HG03280 (cell line): Measurements from ENCODE around the gene ANKS1B.

Experiments
- ATAC-seq: cut with Tn5 transposase; IDR thresholded peaks from one replicate; pipeline ENCODE4 v1.9.1; 2021; ENCODE audit warnings: mild to moderate bottlenecking, moderate library complexity; ENCODE audit not compliant: unreplicated experiment

ANKS1B gene

DNA sequence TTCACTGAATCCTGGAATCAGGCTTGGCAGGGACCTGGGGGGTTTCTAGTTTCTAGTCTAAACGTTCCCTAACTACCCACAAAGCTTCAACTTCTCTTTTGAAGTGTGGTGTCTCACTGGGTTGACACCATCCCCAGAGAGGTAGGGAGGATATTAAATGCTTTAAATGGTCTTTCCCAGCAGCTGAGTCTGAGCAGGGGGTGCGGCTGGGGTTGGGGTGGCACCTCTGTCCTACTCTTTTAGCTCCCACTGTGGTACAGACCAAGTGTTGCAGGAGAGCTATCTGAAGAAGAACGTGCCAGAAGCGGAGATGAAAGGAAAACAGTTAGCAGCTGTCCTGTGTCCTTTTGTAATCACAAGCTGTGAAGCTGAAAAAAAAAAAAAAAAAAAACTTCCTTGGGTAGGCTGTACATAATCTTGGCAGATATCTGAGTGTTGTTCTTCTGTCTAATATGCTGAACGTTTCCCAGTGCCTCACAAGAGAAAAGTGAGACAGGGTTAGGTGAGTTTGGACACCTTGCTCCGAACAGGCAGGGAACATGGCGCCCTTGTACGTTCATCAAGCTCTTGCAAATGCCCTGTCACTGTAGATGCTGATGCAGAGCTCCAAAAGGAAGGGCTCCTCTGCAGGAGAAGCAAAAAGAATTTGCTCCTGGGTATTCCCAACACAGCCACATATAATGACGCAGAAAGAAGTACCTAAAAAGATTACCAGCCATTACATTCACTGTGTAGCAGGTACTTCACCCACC lies 892.5 kb downstream of the ANKS1B start:
- ATAC-seq = no peak

DNA sequence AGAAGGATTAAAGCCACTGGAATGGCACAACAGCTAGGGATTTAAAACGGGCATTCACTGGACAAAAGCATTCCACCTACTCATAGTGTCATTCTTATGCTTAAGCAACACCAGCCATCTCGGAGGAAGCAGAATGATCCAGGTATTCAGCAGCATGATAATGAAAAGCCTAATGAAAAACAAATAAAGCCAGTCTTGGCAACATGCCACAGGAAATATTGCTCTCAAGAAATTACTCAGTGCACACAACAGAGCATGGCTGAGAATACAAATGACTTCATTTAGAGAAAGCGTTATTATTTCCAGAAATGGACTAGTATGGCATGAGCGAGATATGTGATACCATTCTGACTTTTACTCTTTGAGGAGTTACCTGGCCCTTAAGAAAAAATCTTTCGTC lies 897.5 kb downstream of the ANKS1B start:
- ATAC-seq = no peak

DNA sequence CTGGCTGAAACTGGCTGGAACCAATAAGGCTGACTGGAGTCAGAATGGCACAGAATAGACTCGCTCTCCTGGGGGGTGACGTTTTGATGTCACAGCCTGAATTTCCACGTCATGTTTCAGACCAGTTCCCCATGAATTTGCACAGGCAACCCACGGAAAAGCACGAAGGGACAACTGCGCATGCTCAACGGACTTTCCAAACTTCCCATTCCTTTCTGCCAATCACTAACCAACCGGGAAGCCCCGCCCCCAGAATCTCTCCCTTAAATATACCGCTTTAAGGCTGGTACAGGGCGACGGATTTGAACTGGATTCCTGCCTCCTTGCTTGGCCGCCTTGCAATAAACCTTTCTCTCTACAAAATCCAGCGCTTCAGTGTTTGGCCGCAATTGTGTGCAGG lies 904.9 kb downstream of the ANKS1B start:
- ATAC-seq = no peak

DNA sequence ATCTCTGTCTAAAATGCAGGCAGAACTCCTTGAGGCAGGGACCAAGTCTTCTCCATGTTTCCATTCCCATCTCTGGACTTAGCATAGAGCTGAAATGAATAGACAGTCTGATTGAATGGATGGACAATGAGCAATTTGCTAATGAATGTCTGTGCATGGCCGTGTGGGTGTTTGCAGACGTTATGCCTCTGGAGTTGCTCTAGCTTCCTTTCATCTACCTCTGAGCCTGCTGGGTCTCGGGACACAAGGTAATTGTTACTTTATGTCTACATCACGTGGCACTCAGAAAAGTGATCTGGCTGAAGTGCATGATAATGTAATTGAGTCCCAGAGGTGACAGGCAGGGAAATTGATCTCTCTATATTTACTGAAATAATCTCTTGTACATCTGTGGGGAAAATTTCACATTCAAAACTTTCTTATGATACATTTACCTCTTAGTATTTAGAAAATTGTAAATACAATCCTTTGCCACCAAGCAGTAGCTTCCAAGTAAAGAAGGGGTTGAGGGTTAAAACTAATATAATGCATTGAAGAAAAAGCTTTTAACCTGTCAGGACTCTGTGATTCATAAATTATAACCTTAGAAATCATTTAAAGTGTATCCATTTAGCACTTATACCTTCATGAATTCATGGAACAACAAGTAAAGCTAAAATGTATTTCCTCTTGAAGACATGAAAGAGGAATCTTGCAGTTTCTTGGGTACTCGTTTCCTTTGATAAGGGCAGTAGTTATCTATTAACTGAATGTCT lies 915.6 kb downstream of the ANKS1B start:
- no peak for ATAC-seq

DNA sequence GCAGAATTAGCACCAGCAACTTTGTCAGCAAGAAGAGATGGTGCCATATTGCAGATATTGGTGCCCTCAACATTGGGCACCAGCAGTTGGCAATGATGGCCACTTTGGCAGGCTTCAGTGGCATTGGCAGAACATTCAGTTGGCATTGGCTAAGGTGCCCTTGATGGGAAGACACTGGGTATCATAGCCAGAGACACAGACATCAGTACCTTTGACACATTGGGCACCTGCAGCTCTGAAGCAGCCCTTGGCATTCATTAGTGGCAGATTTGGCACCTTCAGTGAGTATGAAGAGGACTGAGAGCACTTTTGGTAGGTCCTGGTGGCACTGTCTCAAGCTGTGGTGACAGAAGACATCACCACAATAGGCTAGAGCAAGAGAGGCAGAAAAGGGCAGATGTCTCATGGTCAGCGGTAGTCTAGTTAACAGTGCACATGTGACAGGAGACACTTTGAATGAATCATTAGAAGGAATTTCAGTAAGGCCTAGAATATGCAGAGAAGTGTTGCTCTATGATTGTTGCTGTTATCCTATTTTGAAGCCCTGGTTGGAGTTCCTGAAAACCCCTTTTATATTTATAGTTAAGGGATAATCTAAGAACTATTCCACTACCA lies 917.5 kb downstream of the ANKS1B start:
- no peak for ATAC-seq

DNA sequence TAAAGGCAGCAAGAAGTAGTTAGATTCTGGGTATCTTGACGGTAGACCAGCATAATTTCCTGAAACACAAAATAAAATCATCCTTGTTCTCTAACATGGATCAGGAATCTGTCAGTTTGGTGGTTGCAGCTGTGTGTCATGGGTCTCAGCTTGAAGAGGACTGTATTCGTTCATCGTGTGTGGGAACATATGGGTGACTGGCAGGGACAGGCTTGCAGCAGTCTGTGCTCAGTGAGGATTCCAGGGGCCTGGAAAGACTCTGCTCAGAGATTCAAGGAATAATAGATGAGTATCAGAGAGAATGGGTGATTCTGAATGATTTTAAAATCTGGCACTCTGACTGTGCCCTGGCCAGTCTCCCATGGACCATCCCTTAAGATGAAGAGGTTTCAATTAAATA lies 918.0 kb downstream of the ANKS1B start:
- no peak for ATAC-seq

DNA sequence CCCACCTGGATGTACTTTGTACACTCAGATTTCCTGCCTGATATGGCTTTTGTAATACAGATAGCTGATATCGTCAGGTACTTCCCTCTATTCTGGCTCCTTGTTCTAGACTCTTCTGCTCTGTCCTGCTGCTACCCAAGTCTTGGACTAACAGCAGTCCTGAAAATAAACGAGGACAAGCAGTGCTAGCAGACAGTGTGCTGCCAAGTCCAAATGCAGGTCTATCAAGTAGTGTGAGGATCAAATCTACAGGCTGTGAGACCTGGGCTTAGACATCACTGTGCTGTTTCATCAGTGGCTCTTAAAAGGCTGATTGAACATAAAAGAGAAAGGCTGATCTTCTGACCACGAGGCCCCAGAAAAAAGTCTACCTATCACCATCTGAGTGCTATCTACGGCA lies 921.6 kb downstream of the ANKS1B start:
- no peak for ATAC-seq

DNA sequence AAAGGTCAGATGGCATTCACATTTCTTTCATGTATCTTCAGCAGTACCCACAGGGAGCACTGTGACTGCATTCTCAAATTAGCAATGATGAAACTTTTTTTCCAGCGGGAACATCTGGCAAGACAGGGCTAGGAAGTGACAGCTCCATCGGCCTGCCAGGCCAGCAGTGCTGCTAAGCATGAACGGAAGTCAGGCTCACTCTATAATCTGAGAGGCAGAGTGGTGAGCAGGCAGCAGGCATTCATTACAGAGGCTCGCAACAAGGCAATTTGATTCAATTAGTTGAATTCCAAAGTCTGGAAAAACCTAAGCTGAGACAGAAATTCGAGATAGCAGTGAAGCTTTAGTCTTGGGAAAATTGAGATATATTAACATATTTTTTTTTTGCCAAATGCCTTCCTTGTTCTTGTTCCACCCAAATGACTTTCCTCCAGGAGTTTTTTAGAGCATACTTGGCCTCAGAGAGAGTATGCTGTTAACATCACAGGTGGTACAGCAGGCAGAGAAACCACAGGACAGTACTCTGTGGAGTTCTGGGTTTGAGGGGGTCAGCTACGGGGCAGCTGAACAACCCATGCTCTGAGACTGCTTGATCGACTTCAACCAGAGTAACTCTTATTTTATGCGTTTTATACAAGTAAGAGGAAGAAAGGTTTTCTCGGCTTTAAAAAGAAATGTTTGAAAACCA lies 924.8 kb downstream of the ANKS1B start:
- no peak for ATAC-seq

DNA sequence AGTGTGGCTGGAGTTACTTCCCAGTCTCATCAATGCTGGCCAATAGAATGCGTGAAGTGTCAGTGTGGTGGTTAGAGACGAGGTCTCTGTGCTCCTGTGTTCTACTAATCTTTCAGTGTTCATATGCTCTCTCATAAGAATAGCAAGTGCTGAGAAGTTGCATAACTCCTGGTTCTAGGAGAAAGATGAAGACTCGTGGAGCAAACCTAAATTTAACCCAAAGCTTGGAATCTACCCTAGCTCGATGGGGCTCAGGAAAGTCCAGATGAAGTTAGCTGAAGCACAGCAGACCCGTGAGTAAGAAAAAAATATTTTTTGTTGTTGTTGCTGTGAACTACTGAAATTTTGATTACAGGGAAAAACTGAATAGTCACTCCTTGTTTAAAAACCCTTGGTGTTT lies 927.1 kb downstream of the ANKS1B start:
- no peak for ATAC-seq

DNA sequence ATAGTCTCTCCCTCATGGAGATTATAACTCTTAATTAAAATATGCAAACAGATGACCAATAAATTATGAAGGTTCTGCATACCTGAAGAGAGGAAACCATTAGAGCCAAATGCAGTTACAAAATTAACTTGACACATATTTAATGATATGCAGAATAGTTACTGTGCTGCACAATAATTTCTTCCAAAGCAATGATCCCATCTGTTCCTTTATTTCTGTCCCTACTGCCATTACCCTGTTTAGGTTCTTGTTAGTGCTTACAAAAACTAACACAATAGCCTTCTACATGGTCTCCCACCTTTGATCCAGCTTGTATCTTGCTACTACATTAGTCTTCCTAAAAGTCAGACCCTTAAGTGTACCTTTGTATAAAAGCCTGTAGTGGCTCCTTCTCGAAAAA lies 928.5 kb downstream of the ANKS1B start:
- no peak for ATAC-seq

DNA sequence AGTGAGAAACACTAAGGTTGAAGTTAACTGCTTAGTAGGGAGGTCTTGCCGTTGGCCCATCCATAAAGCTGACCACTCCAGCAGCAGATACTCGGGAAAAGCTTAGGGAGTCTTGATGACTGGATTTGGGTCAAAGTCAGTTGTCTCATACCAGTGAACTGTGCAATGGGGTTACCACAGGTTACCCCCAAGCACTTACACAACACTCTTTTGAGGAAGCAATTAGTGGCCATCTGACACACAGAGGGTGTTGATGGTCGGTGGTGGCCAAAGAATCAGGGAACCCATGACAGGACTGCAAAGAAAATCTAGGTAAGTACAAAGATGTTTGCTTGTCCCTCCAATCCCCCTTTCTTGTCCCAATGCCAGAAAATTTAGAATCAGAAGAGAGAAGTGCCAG lies 929.4 kb downstream of the ANKS1B start:
- ATAC-seq = no peak

DNA sequence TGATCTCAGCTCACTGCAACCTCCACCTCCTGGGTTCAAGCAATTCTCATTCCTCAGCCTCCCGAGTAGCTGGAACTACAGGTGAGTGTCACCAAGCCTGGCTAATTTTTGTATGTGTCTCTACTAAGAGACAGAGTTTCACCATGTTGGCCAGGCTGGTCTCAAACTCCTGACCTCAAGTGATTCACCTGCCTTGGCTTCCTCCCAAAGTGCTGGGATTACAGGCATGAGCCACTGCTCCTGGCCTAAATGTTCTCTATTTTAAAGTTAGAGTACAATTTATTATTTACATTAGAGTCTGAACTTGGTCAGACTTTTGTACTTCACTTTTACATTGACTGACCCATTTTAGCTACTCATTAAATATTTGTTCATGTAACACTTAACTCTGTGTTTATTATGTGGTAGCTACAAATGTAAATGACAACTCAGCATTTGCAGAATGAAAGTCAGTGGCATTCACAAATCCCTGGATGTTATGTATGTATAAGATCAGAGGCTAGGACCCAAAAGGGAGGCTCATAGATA lies 930.1 kb downstream of the ANKS1B start:
- no peak for ATAC-seq

DNA sequence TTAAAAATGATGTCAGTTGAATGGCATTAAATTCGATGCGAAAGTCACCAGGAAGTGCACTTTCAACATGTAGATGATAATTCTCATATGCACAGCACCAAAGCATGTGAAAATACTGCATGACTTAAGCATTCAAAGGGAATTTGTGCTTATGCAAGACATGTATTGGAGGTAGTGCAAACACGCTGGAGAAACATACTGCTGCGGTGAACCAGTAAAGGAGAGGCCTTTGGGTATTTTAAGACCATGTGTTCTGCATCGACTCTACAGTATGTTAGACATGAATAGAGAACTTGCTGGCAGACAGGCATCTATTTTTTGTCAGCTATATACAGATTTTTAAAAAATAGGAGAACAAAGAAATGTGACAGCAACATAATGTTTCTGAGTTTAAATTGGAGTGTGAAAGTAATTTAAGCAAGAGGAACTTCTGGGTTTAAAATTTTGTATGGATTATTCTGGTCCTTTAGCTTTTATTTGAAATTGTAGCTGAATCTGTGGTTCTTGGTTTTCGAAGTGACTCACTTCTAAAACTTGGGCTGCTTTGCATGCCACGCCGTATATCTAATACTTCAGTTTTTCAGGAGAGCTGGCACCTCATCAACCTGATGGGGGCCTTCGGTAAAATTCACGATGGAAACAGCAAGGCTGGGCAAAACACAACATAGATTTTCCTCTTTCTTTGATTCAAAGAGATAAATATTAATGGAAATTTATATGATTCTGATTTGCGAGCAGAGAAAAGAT lies 930.9 kb downstream of the ANKS1B start:
- ATAC-seq = no peak

DNA sequence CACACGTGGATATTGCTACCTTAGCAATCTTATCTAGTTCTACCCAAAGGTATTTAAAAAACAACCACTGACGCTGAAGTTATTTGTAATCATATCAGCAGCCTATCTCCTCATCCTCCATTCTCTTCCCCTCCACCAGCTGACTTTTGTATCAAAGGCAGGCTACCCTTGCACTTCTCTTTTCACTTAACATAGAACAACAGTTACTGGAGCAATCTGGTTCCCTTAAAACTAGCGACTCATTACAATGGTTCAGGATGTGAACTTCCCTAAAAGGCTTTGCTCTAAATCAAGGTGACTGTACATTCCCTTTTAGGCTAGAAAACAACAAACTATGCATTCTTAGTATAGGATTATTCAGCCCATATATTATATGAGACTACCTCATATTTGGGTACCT lies 935.0 kb downstream of the ANKS1B start:
- ATAC-seq = no peak

DNA sequence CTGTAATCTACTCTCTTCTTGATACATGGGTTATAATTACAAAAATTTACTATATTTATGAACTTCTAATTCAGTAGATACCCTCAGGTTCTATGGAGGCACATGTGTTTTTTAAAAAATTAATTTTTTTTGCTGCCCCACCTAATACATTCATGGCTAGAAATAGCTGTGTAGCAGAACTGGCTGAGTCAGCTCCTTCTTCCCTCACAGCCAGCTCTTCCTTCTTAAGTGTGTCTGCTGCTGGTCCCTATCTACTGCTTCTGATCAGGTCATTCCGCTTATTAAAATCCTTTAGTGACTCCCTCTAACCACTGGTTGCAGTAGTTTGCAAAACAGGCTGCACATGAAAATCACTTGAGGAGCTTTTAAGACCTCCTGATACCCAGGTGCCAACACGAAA lies 939.6 kb downstream of the ANKS1B start:
- no peak for ATAC-seq

DNA sequence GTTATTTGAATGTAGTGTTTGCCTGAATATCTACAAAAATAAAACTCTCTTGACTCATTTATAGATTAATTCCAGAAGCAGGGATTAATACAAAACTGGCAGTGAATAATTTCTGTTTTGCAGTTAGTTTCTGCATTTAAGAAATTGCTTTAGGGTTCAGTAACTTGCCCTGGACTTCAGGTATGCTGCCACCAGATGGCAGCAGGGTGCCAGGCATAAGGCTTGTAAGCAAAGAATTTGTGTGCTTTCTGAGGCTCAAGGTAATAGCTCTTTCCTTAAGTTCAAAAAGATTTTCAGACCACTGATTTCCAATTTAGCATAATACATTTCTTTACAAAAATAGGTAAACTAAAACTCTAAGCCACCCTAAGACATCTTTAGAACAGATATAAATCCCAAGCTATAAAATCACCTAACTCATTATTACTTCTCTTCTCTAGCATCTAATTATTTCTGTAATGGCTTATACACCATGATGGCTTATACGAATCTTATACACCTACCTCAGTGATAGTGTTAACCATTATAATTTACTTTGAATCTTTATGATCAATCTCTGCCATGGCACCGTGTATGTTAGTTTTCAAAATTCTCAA lies 941.3 kb downstream of the ANKS1B start:
- peak; percentile 61 for ATAC-seq

DNA sequence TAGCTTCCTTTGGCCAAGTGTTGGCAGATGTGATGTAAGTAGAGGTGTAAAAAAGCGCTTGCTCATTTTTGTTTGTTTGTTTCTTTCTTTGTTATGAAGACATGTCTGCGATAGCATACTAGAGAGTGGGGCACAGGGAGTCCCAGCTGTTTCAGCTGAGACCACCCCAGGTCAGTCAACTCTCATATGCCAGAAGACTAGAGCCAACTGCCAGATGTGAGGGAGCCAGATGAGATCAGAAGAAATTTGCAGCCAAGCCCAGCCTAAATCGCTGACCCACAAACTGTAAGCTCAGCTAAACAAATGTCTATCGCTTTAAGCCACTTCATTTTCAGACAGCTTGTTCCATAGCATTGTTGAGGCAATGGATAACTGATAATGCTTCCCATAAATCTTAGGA lies 942.5 kb downstream of the ANKS1B start:
- ATAC-seq = no peak

DNA sequence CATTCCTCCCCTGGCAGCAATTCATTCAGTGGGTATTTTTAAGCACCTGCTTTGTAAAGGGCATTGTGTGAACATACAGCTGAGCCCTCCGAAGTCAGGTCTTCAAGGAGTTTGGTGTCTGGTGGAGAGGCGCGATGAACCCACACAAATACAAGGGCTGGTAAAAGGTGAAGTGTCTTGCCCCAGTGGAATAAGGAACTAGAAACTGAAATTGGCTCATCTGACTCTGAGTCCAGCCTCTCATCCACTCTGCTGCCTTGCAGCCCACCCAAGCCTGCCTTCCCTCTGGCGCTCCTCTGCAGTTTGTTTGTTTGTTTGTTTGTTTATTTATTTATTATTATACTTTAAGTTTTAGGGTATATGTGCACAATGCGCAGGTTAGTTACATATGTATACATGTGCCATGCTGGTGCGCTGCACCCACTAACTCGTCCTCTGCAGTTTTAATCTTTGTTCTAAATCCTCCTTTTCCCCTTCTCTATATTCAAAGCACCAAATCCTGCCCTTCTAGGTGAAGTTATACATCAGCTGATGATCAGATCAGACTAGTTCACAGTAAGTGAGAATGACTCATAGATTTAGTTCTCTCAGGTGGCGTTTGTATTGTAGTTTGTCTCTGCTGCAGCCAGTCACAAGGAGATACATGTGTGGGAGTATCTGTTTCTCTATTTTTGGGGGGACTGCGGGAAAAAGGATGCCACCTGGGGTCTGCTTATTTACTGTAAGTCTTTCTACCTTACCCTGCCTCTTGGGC lies 945.2 kb downstream of the ANKS1B start:
- ATAC-seq = no peak

DNA sequence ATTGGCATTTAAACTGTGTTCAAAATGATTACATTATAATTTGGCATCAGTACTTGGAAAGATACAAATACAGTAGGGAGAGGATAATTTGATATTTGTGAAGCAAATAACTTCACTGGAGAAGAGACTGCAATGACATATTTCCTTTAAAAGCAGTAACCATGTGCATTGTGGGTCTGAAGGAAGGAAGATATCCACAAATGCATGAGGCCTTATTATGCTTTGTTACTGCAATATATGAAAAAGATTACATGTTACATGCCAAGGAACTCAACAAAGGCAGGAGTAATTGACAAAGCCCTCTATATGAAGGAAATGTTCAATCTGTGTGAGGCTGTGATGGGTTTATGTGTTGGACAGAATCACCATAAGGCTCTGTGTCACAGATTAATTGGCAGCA lies 948.2 kb downstream of the ANKS1B start:
- ATAC-seq = no peak

DNA sequence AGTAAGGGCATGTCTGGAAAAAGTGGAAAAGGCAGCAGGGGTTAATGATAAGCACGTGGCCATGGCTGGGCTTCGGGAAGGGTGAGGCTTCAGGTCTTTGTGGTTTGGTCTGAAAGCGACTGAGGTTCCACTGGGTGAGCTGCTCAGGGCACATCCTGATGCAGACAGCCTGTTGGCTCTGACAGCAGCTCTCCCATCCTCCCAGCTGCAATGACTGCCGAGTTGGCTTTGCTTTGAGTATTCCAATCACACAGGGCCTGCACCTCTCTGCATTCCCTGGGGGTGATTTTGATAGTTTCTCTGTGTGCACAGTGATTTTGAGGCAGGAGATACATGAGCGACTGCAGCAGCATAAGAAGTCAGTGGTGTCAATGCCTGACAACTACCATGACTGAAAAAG lies 948.9 kb downstream of the ANKS1B start:
- ATAC-seq = no peak
